Measurements from ENCODE around the gene CXorf58.

CXorf58 gene

DNA sequence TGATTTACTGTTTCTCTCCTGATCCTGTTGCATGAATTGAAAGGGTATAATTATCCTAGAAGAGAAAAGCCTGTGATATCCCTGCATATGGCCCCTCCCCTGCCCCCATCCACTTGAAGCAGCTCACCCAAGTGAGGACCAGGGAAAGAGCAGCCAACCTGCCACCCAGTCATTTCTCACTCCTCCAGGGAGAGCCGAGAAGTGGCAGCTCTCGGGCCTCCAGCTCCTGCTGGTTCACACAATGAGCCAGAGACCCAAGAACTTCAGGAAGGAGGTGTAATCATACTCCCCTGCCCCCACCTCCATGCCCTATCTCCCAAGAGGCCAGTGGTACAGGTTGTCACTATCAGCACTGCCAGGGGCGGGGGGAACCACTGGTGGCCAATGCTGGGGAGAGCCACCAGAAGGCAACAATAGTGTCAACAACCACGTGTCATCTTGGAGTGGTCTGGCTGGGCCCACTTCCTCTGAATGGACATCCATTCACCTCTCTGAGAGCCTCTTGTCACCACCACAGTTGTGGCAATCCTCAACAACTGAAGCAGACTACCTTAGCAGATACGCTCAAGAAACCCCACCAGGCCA, 43.0 kb upstream of the CXorf58 start:
- no peaks in the 10 kb centered on the region for H4K20me1 ChIP-seq (ENCODE audit: insufficient read depth, low read length)
- H3K79me2 ChIP-seq (ENCODE audit: insufficient read depth, low read length): no peaks in the 10 kb centered on the region
- DNase-seq (no peak), ATAC-seq (ENCODE audit: insufficient read depth, low read depth) (no peak)
- TF ChIP-seq, protein P1, sequence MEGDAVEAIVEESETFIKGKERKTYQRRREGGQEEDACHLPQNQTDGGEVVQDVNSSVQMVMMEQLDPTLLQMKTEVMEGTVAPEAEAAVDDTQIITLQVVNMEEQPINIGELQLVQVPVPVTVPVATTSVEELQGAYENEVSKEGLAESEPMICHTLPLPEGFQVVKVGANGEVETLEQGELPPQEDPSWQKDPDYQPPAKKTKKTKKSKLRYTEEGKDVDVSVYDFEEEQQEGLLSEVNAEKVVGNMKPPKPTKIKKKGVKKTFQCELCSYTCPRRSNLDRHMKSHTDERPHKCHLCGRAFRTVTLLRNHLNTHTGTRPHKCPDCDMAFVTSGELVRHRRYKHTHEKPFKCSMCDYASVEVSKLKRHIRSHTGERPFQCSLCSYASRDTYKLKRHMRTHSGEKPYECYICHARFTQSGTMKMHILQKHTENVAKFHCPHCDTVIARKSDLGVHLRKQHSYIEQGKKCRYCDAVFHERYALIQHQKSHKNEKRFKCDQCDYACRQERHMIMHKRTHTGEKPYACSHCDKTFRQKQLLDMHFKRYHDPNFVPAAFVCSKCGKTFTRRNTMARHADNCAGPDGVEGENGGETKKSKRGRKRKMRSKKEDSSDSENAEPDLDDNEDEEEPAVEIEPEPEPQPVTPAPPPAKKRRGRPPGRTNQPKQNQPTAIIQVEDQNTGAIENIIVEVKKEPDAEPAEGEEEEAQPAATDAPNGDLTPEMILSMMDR (IDR thresholded peaks at IDR 0.05; ENCODE audit: borderline replicate concordance, extremely low read depth, low read length, poor library complexity, severe bottlenecking): no peak
- TF ChIP-seq EZH2 (IDR thresholded peaks at IDR 0.05; ENCODE audit: borderline replicate concordance, low read depth, low read length, severe bottlenecking): no peak
- H3K4me3 ChIP-seq (ENCODE audit: low read depth in 1 of 2, low read length in 2 of 2): no peak overlapping the region
- H3K36me3 ChIP-seq (ENCODE audit: insufficient read depth, low read length): peaks cover 14% of the 10 kb centered on the region; the same call in 1 of the 2 replicates
- H3K4me1 ChIP-seq (ENCODE audit: insufficient read depth, low read length): no peaks in the 10 kb centered on the region
- H3K9ac ChIP-seq (ENCODE audit: low read depth, low read length): no peak overlapping the region
- H2AFZ ChIP-seq (ENCODE audit: low read depth, low read length): no peak overlapping the region
- no peaks in the 10 kb centered on the region for H3K27me3 ChIP-seq (ENCODE audit: insufficient read depth, low read length, poor library complexity)
- H3K9me3 ChIP-seq (ENCODE audit: insufficient read depth, low read length, severe bottlenecking): no peaks in the 10 kb centered on the region
- H3K27ac ChIP-seq (ENCODE audit: low read length): no peak overlapping the region
- H3K4me2 ChIP-seq (ENCODE audit: insufficient read depth, low read length): no peak overlapping the region

DNA sequence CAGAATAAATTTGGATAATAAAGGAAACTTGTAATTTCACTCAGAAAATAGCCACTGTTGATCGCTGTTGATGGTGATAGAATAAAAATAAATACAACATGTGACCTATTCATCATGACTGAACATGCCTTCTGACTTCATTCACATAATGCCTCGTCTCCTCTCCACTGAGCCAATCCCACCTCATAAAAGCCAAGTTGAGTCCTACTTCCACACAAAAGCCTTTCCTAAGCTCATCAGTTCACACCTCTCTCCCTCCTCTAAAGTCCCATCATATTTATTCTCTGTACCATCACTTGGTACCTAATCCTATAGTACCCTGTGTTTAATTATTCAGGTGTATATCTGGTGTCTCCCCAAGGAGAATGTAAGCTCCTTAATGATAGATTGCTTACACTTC, 37.8 kb upstream of the CXorf58 start:
- no peak overlapping the region for H3K4me2 ChIP-seq (ENCODE audit: insufficient read depth, low read length)
- TF ChIP-seq, protein P1 (IDR thresholded peaks at IDR 0.05; ENCODE audit: borderline replicate concordance, extremely low read depth, low read length, poor library complexity, severe bottlenecking): no peak
- no peak for TF ChIP-seq EZH2 (IDR thresholded peaks at IDR 0.05; ENCODE audit: borderline replicate concordance, low read depth, low read length, severe bottlenecking)
- H3K36me3 ChIP-seq (ENCODE audit: insufficient read depth, low read length): peaks cover 10% of the 10 kb centered on the region; the same call in 1 of the 2 replicates
- no peaks in the 10 kb centered on the region for H4K20me1 ChIP-seq (ENCODE audit: insufficient read depth, low read length)
- H3K9me3 ChIP-seq (ENCODE audit: insufficient read depth, low read length, severe bottlenecking): no peaks in the 10 kb centered on the region
- ATAC-seq (ENCODE audit: insufficient read depth, low read depth): no peak
- no peak overlapping the region for H3K27ac ChIP-seq (ENCODE audit: low read length)
- H3K79me2 ChIP-seq (ENCODE audit: insufficient read depth, low read length): no peaks in the 10 kb centered on the region
- DNase-seq: no peak
- H3K9ac ChIP-seq (ENCODE audit: low read depth, low read length): no peak overlapping the region
- no peaks in the 10 kb centered on the region for H3K27me3 ChIP-seq (ENCODE audit: insufficient read depth, low read length, poor library complexity)
- H3K4me1 ChIP-seq (ENCODE audit: insufficient read depth, low read length): no peaks in the 10 kb centered on the region
- H3K4me3 ChIP-seq (ENCODE audit: low read depth in 1 of 2, low read length in 2 of 2): no peak overlapping the region
- no peak overlapping the region for H2AFZ ChIP-seq (ENCODE audit: low read depth, low read length)

DNA sequence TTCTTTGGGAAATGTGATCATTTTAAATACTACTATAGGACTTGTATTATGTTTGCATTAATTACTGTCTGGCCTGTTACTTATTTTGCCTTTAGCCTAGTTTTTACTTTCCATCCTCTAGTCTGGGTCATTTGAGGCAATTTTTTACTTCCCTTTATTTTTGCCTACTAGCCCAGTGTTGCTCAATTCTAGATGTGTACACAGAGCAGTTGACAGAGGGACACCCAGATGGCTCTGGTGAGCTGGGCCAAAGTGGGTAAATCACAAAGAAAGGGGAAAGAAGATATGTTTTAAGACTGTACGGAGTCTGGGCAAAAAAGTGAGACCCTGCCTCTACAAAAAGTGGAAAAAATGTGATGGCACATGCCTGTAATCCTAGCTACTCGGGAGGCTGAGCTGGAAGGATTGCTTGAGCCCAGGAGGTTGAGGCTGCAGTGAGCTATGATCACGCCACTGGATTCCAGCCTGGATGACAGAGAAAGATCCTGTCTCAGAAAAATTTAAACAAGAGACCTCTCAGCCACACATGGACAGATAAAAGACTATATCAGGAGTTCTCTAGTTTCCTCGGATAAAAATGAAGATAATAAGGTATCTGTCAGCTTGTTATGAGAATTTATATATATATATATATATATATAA, 35.8 kb upstream of the CXorf58 start:
- Histone ChIP-seq H3K27ac (ENCODE audit: low read length) (no peak overlapping the region), H3K9me3 (ENCODE audit: insufficient read depth, low read length, severe bottlenecking) (no peaks in the 10 kb centered on the region), H3K36me3 (ENCODE audit: insufficient read depth, low read length) (peaks cover 9% of the 10 kb centered on the region; the same call in 1 of the 2 replicates), H3K9ac (ENCODE audit: low read depth, low read length) (no peak overlapping the region), H3K79me2 (ENCODE audit: insufficient read depth, low read length) (no peaks in the 10 kb centered on the region), H3K27me3 (ENCODE audit: insufficient read depth, low read length, poor library complexity) (no peaks in the 10 kb centered on the region), H4K20me1 (ENCODE audit: insufficient read depth, low read length) (no peaks in the 10 kb centered on the region), H3K4me2 (ENCODE audit: insufficient read depth, low read length) (no peak overlapping the region), H3K4me3 (ENCODE audit: low read depth in 1 of 2, low read length in 2 of 2) (no peak overlapping the region), H3K4me1 (ENCODE audit: insufficient read depth, low read length) (no peaks in the 10 kb centered on the region), H2AFZ (ENCODE audit: low read depth, low read length) (no peak overlapping the region)
- no peak for ATAC-seq (ENCODE audit: insufficient read depth, low read depth)
- TF ChIP-seq, protein P1 (IDR thresholded peaks at IDR 0.05; ENCODE audit: borderline replicate concordance, extremely low read depth, low read length, poor library complexity, severe bottlenecking): no peak
- no peak for TF ChIP-seq EZH2 (IDR thresholded peaks at IDR 0.05; ENCODE audit: borderline replicate concordance, low read depth, low read length, severe bottlenecking)
- DNase-seq: no peak

Measured in DND-41 (cell line).